ENCODE results near the gene GABBR2.

GRCh38 chr9:98654247-98654646 lies 54.5 kb downstream of the GABBR2 start:
- TF ChIP-seq CTCF (IDR thresholded peaks at IDR 0.05; ENCODE audit: low read depth, low read length) (no peak), EZH2phosphoT487 (IDR thresholded peaks at IDR 0.05; ENCODE audit: low read depth) (no peak)

Data from OCI-LY3 (cell line).